Spleen (tissue), 11 donors: ENCODE results near the gene SLC44A4. TPM values are rescaled to one million over a fixed set of nuclear protein-coding genes. Genes with fewer than 3 reads are reported as not detected.

Experiments used
- DNase-seq: peaks from one replicate; pipeline ENCODE4 v3.0.0-alpha.2; 2020
- H3K27ac ChIP-seq, 8 donors: fragments of 200-600 bp; sonication (generic) in 7 of 8; 1 replicate in 4 of 8; 2 replicates in 4 of 8; pipeline versions ENCODE4 v1.5.0 to v1.8.0; 2016 to 2021; ENCODE audit warnings: inconsistent platforms in 4 of 8, mild to moderate bottlenecking in 4 of 8, moderate library complexity in 1 of 8
- H3K27me3 ChIP-seq, 7 donors: fragments of 200-600 bp; sonication (generic) in 6 of 7; replicated peaks in 1 of 7; 1 replicate in 4 of 7; 2 replicates in 3 of 7; pipeline versions ENCODE4 v1.5.0 to v1.8.0; 2016 to 2021; ENCODE audit warnings: inconsistent platforms in 3 of 7, mild to moderate bottlenecking in 1 of 7
- H3K36me3 ChIP-seq, 6 donors: fragments of 200-600 bp; sonication (generic) in 5 of 6; 1 replicate in 4 of 6; 2 replicates in 2 of 6; pipeline versions ENCODE4 v1.5.0 to v1.8.0; 2016 to 2021; ENCODE audit warnings: inconsistent platforms in 2 of 6
- H3K4me1 ChIP-seq, 6 donors: fragments of 200-600 bp; sonication (generic) in 5 of 6; 1 replicate in 3 of 6; 2 replicates in 3 of 6; pipeline versions ENCODE4 v1.5.0 to v1.8.0; 2016 to 2021; ENCODE audit warnings: inconsistent platforms in 3 of 6
- H3K4me3 ChIP-seq, 8 donors: fragments of 200-600 bp; sonication (generic) in 7 of 8; 1 replicate in 4 of 8; 2 replicates in 4 of 8; pipeline versions ENCODE4 v1.5.0 to v1.8.0; 2016 to 2021; ENCODE audit warnings: inconsistent platforms in 4 of 8, mild to moderate bottlenecking in 4 of 8, moderate library complexity in 2 of 8
- H3K9me3 ChIP-seq, 8 donors: fragments of 200-600 bp; sonication (generic) in 7 of 8; 1 replicate in 4 of 8; 2 replicates in 4 of 8; pipeline versions ENCODE4 v1.5.0 to v1.8.0; 2016 to 2021; ENCODE audit warnings: inconsistent platforms in 4 of 8
- POLR2A ChIP-seq, 3 donors: fragments of 450-650 bp; IDR thresholded peaks; one replicate each; pipeline ENCODE4 v1.5.1; 2017; ENCODE audit warnings: antibody characterized with exemption in 3 of 3, mild to moderate bottlenecking in 1 of 3
- POLR2AphosphoS5 ChIP-seq, 3 donors: sonication (generic); formaldehyde crosslinking; IDR thresholded peaks; one replicate each; pipeline ENCODE4 v1.5.1; 2017; ENCODE audit warnings: antibody characterized with exemption in 3 of 3
- WGBS, 5 donors: extraction: QIAGEN DNeasy Blood & Tissue Kit in 3 of 5; methylation state at CpG; one replicate each; pipeline versions ENCODE4 v1.1.5 to v1.1.7; 2013 to 2018; 5-methylcytosine and 5-hydroxymethylcytosine counted together
- intact Hi-C: fragments of 100-400 bp; cut with DNase I; formaldehyde crosslinking; loops from one replicate; pipeline ENCODE4 v1.15.0; 2023; ENCODE audit warnings: low total_unique reads
- polyA plus RNA-seq, 3 donors: library from polyadenylated mRNA; stranded (reverse); fragments of 200-250 nt; gene quantifications; one replicate each; pipeline ENCODE4 v1.2.1, GENCODE V29; 2013
- total RNA-seq, 7 donors: library from RNA; depleted of rRNA in 3 of 7; stranded (reverse); fragments of >200 nt in 3 of 7; fragmentation: NEBNext Ultra II Directional in 4 of 7; extraction: Animal tissue kit (Norgen Biotek cat#: 25700) in 4 of 7; gene quantifications; one replicate each; pipeline versions ENCODE4 v1.1.0 to v1.2.1, GENCODE V29; 2016 to 2021
- TF ChIP-seq, protein P1 (sequence below), 11 experiments: fragments of 200-600 bp in 7 of 11; fragments of 450-650 bp in 4 of 11; sonication (generic) in 4 of 11; IDR thresholded peaks in 8 of 11; conservative IDR thresholded peaks in 3 of 11; 1 replicate in 7 of 11; 2 replicates in 4 of 11; pipeline versions ENCODE4 v1.4.0 to v1.8.0; 2016 to 2021; ENCODE audit warnings: antibody characterized with exemption in 11 of 11, inconsistent platforms in 4 of 11, mild to moderate bottlenecking in 1 of 11
- donor health status: healthy with polysubstance abuse.
- donor health status: DM: no; HTN: no; CAD: no; lungs with moderate emphysema.
- donor health status: DM: no; HTN: no; CAD: no.
- donor health status: Bipolar disorder and iron deficiency.
- donor health status: healthy.
- donor health status: DM: no; HTN: no; CAD: no.
- donor health status: DM: yes; HTN: yes; CAD: no.

SLC44A4 gene
- total and polyA plus RNA-seq, 10 donors: 0.20 to 5.9 (median 2.6) TPM

DNA sequence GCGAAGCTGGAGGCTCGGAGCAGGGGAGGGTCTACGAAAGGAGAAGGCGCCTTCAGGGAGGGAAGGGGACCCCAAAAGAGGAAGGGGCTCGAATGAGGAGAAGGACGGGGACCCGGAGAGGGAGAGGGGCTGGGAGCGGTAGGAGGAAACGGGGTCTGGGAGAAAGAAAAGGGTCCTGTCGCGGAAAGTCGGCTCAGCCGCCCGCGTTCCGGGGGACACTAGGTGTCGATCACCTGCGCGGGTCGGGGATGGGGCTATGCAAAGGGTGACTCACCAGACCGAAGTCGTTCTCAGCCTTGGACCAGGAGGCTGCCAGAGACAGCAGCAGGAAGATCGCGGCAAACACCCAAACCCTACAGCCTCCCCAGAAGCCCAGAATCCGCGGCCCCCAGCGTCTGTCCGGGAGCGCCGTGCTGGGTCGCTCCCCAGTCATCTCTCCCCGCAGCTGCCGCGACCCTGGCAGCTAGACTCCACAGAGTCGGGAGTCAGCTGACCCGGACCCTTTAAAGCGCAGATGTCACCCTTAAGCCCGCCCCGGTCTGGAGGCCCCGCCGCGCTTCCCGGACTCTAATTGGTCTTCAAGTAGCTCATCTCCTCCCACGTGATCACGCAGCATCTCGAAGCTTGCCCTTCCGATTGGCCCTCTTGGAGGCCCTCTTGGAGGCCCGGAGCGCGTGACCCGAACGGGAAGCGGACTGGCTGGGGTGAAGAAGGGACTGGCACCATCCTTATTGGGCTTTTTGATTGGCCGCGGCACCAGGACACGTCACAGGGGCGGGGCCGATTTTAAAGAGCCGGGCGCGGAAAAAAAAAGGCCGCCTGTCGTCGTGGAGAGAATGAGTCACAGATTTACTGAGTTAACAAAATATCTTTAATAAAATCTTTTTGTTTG, 16.2 kb downstream of the SLC44A4 start, which contains the start of gene NEU1:
TSS of gene NEU1 (minus strand) at position 478 of the 892 bp plus-strand sequence. CDS start at position 433, 45 bp downstream.
- 0 to 1% (median 1%) methylated on average over 55 to 64 of the region's 64 CpGs for WGBS, 5 donors

GRCh38 chr6:31861919-31862343, 16.9 kb downstream of the SLC44A4 start:
- Histone ChIP-seq H3K4me3 (peak overlapping the region; percentile 53 to 87 (median 80)), H3K27ac (peak overlapping the region; percentile 84 to 95 (median 92)), H3K36me3 (peaks cover 3 to 45% (median 39%) of the 10 kb centered on the region in 6 donors), H3K4me1 (peaks cover 14 to 42% (median 27%) of the 10 kb centered on the region in 6 donors), H3K9me3 (no peaks in the 10 kb centered on the region), H3K27me3 (no peaks in the 10 kb centered on the region)
- no peak for TF ChIP-seq POLR2A (IDR thresholded peaks at IDR 0.05)
- TF ChIP-seq, protein P1, sequence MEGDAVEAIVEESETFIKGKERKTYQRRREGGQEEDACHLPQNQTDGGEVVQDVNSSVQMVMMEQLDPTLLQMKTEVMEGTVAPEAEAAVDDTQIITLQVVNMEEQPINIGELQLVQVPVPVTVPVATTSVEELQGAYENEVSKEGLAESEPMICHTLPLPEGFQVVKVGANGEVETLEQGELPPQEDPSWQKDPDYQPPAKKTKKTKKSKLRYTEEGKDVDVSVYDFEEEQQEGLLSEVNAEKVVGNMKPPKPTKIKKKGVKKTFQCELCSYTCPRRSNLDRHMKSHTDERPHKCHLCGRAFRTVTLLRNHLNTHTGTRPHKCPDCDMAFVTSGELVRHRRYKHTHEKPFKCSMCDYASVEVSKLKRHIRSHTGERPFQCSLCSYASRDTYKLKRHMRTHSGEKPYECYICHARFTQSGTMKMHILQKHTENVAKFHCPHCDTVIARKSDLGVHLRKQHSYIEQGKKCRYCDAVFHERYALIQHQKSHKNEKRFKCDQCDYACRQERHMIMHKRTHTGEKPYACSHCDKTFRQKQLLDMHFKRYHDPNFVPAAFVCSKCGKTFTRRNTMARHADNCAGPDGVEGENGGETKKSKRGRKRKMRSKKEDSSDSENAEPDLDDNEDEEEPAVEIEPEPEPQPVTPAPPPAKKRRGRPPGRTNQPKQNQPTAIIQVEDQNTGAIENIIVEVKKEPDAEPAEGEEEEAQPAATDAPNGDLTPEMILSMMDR (IDR thresholded peaks at IDR 0.05 in 8 of 11, conservative IDR thresholded peaks at IDR 0.05 in 3 of 11): no peak
- no peak for TF ChIP-seq POLR2AphosphoS5 (IDR thresholded peaks at IDR 0.05)
- intact Hi-C loops: no loop called here
- DNase-seq: no peak
- WGBS, 5 donors: 48 to 59% (median 51%) methylated on average over 17 of the region's 17 CpGs

More for the DNA sequence above, 16.2 kb downstream of the SLC44A4 start, which contains the start of gene NEU1:
- Histone ChIP-seq H3K4me1 (peaks cover 14 to 42% (median 27%) of the 10 kb centered on the region in 6 donors), H3K27ac (peak within 1 kb of the TSS; percentile 84 to 95 (median 92)), H3K27me3 (no peaks in the 10 kb centered on the region), H3K4me3 (peak within 1 kb of the TSS; percentile 53 to 87 (median 80)), H3K9me3 (no peaks in the 10 kb centered on the region), H3K36me3 (peaks cover 3 to 38% (median 33%) of the 10 kb centered on the region in 6 donors)
- DNase-seq: peak; percentile 100
- TF ChIP-seq POLR2AphosphoS5 (IDR thresholded peaks at IDR 0.05): peak; percentile 99
- TF ChIP-seq, protein P1 (IDR thresholded peaks at IDR 0.05 in 8 of 11, conservative IDR thresholded peaks at IDR 0.05 in 3 of 11): peak in 2 of 11 experiments; percentile 27 to 37
- TF ChIP-seq POLR2A (IDR thresholded peaks at IDR 0.05): peak; percentile 71 to 97 (median 81)
- intact Hi-C loops: no loop called here

DNA sequence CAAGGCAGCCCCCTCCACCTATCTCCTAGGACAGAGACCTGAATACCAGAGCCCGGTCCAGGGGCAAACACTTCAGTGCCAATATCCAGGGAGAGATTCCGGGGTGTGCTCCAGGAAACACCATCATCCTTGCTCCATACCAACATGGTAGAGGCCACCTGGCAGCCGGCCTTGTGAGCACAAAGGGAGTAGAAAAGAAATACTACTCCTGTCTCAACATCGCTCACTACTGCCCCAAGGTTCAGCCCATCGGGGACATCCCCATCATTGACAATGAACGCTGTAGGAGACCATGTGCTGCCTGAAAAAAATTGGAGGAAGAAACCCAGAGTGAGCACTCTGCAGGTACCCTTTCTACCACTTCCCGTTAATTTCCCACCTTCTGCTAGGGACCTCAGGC, 17.6 kb downstream of the SLC44A4 start:
- Histone ChIP-seq H3K36me3 (peaks cover 3 to 53% (median 39%) of the 10 kb centered on the region in 6 donors), H3K9me3 (no peaks in the 10 kb centered on the region), H3K27ac (no peak overlapping the region), H3K27me3 (no peaks in the 10 kb centered on the region), H3K4me3 (no peak overlapping the region), H3K4me1 (peaks cover 14 to 42% (median 27%) of the 10 kb centered on the region in 6 donors)
- TF ChIP-seq, protein P1 (IDR thresholded peaks at IDR 0.05 in 8 of 11, conservative IDR thresholded peaks at IDR 0.05 in 3 of 11): no peak
- TF ChIP-seq POLR2AphosphoS5 (IDR thresholded peaks at IDR 0.05) (no peak), POLR2A (IDR thresholded peaks at IDR 0.05) (no peak)
- 78 to 96% (median 92%) methylated on average over 5 to 7 of the region's 7 CpGs for WGBS, 5 donors
- no peak for DNase-seq
- intact Hi-C loops: no loop called here

GRCh38 chr6:31860349-31860748, 18.4 kb downstream of the SLC44A4 start:
- intact Hi-C loops: no loop called here
- no peak for DNase-seq

More at GRCh38 chr6:31860349-31860748, 18.4 kb downstream of the SLC44A4 start:
- H3K9me3 ChIP-seq: no peaks in the 10 kb centered on the region
- H3K27ac ChIP-seq: no peak overlapping the region
- no peak for TF ChIP-seq POLR2A (IDR thresholded peaks at IDR 0.05)
- TF ChIP-seq, protein P1 (IDR thresholded peaks at IDR 0.05 in 8 of 11, conservative IDR thresholded peaks at IDR 0.05 in 3 of 11): no peak
- no peak for TF ChIP-seq POLR2AphosphoS5 (IDR thresholded peaks at IDR 0.05)
- H3K4me3 ChIP-seq: no peak overlapping the region
- no peaks in the 10 kb centered on the region for H3K27me3 ChIP-seq
- peaks cover 14 to 42% (median 27%) of the 10 kb centered on the region in 6 donors for H3K4me1 ChIP-seq
- peaks cover 3 to 59% (median 39%) of the 10 kb centered on the region in 6 donors for H3K36me3 ChIP-seq
- 95 to 99% (median 96%) methylated on average over 12 to 13 of the region's 13 CpGs for WGBS, 5 donors
